GM12873 (cell line): Measurements from ENCODE around the gene CTDSPL.

Experiments used
- CTCF ChIP-seq: IDR thresholded peaks from 2 replicates; pipeline ENCODE4 v1.5.1; 2012; ENCODE audit warnings: low read depth, mild to moderate bottlenecking, moderate library complexity, low read length, control low read depth; ENCODE audit not compliant: insufficient read depth; ENCODE audit errors: missing control alignments

Gene CTDSPL

DNA sequence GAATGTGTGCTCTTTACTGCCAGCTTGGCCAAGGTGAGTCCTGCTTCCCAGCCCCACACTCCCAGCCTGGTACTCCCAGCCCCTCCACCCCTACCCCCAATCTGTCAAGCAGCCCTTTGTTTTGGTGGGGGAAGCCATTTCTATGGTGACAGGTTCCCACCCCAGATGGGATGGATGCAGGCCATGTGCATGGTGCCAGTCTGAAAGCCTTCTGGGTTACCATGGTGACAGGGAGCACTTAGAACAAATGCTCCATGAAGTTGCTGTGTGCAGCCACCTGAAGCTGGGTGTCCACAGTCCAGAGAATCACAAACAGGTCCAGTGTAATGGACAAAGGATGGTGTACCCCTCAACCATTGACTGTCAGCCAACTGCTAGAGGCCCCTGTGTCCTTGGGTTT is 109.8 kb downstream of the CTDSPL start:
- TF ChIP-seq CTCF, result no peak

GRCh38 chr3:37973246-37974054 is 111.8 kb downstream of the CTDSPL start:
- TF ChIP-seq CTCF, result no peak

DNA sequence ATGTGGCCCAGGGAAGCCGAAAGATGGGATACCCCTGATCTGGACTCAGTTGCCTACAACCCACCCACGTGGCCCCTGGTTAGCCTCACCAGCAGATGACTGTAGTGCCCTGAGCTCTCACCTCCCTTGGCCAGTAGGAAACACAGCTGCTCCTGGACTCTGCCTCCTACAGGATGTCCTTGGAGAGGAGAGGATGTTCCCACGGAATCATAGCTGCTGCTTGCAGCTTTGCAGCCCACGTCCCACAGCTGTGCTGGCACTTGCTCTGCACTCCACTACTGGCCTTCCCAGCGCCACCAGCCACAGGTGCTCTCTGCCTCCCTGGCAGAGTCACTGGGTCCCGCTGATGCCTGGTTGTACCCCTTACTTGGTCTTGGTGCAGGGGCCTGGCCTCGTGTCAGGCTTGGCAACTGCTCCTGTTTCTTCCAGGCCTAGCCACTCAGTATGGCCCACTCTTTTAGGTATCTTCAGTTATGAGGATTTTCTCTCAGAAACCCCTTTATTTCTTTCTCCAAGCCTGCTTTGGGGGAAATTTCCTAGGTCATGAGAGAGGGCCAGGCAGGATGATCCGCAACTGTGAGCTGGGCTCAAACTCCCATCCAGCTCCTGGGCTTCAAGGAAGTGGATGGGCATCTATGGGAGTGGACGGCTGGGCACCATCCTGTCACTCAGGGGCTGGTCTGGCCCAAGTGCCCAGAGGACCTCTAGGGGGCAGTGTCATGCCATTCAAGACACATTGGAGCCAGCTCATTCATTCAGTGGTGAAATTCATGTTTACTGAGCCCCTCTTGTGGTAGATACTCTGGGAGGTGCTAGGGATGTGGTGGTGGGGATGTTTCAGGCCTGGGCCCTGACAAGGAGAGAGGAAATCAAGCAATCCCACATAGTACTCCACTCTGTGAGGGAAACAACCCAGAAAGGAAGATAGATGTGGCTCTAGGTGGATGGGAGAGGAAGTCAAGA is 112.7 kb downstream of the CTDSPL start:
- peak; percentile 96 for TF ChIP-seq CTCF

DNA sequence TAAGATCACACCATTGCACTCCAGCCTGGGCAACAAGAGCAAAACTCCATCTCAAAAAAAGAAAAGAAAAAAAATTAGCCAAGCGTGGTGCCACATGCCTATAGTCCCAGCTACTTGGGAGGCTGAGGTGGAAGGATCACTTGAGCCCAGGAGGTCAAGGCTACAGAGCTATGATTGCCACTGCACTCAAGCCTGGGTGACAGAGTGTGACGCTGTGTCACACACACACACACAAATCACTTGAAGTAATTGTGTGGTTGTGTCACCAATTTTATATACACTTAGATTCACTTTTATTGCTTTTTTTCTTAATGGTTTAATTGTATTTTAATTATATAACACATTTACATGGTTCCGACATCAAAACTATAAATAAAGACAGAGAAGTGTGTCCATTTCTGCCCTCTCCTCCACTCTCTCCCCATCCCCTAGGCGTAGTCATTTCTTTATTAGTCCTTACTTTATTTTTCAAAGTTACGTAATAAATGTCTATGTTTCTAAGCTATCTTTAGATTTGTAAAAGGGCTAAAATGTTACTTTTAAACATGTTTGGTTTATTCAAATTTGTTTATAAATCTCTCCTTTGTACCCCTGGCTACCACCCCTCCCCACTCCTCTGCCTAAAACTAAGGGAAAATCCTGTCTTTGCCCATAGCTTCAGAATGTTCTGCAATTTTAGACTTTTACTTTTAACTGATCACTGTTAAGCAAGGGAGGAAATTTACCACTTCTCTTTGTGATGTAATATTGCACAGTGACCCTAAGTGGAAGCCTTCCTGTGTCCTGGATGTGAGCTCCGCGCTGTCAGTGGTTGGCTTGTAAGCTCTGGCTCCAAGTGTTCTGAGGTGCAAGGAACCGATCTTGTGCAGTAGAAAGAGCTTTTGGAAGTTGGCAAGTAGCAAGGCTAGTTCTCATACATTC is 118.1 kb downstream of the CTDSPL start:
- TF ChIP-seq CTCF, result no peak

DNA sequence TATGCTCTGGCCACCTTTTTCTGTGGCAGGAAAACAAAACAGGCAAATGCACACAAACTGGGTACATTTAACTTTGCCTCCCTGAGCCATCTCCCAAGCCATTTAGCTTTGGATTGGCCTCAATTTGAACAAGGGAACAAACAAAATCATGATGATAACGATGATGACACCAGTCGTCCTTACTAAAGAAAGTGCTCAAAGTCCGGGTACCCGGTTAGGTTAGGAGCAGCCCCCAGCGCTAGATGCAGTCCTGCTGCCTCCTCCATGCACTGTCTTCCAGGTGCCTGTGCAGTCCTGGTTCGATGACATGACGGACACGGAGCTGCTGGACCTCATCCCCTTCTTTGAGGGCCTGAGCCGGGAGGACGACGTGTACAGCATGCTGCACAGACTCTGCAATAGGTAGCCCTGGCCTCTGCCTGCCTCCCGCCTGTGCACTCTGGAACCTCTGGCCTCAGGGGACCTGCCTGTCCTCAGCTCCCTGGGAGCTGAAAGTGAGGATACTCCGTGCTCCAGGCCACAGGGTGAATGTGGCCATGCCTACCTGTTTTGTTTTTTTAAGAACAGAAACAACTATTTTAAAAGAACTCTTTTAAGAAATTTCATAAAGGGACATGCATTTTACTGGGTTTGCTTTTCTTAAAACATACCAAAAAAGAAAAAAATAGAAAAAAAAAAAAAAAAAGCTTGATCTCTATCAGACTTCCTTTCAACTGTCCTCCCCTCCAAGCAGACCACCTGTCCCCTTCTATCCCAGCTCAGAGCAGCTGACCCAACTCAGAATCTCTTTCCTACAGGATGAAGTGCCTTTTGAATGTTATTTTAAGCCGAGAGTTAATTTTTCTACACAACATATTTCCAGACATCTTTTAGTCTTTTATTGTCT is 119.0 kb downstream of the CTDSPL start:
- TF ChIP-seq CTCF, result no peak

GRCh38 chr3:37981348-37981664 is 119.6 kb downstream of the CTDSPL start:
- no peak for TF ChIP-seq CTCF
